GM18907 (cell line): ENCODE measurements around the gene TH.

Source experiments
- ATAC-seq: cut with Tn5 transposase; IDR thresholded peaks from one replicate; pipeline ENCODE4 v1.9.1; 2021; ENCODE audit warnings: mild to moderate bottlenecking, moderate library complexity; ENCODE audit not compliant: unreplicated experiment

TH gene

DNA sequence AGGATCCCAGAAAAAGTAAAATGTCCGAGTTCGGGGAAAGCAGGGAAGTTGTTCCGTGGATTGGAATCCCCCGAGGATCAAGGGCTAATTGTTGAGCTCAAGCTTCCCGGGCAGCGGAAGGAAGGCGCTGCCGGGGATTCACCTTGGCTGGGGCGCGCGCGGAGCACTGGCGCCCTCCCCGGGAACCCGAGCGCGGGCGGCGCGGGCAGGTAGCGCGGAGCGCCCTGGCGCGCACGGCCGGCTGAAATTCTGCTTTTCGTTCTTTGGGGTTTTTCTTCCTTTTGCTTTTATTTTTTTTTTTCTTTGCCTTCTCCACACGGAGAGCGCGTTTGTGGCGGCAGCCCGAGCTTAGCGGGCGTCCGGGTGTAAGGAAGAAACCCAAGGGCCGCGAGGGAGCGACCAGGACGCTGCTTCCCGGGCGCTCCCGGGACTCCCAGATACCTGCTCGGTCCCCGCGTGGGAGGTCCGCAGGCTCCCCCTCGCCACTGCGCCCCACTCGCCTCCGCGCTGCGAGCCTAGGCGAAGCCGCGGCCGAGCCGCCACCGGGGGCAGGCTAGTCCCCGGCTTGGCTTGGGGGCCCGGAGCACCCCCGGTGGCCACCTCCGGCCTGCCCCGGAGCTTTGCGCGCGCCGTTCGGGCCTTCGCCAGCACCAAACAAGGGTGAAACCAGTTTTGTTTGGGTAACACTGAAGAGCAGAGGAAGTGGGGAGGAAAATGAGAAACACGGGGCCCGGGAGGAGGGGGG lies 27.6 kb downstream of the TH start:
- ATAC-seq = no peak

DNA sequence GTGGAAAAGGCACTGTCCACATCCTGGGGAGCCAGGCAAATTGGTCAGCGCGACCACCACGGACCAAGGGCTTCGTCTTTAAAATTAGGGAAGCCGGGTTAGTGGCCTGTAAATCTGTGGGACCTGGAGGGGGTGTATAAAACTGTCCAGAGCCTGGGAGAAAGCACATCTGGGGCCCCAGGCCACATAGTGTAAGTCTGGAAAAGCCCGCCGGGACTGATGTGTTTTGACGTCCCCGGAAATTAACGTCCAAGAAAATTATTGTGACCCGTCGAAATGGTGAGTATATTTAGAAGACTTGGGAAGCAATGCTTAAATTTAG lies 28.2 kb downstream of the TH start:
- ATAC-seq = no peak

DNA sequence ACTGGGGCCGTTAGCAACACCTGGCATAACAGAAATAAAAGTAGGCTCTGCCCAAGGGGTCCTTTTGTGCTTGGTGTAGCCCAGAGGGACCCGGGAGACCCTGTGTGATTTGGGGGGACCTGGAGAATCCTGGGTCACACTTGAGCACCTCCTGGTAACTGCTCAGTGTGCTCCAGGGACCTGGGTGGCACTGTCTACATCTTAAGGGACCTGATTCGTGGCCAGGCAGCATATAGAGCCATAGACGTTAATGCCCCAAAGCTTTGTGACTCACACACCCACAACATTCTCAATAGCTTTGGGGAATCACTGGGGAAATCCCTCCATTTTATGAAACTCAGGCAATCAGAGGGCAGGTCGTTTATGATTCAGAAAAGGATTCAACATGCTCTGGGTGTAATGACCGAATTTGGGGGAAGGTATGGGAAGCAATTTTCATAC lies 28.8 kb downstream of the TH start:
- ATAC-seq = no peak

DNA sequence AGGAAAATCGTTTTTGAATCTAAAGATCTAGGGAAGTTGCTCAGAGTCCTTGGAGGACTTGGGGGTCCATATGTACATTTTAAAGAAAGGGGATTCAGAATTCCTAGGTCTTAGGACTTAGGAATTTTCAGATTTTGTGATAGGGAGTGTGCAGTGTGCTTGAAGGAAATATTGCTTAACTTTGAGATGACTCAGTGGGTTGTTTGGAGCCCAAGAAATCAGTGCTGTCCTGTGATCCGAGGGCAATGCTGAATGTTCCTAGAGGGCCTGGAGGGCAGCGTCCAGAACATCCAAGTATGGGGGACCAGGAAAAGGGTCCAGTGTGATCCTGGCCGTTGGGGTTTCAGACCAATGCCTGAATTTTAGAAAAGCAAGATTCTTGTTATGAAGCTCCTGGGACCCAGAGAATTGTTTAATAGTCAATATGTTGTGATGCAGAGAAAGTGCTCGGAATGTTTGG lies 29.3 kb downstream of the TH start:
- no peak for ATAC-seq

DNA sequence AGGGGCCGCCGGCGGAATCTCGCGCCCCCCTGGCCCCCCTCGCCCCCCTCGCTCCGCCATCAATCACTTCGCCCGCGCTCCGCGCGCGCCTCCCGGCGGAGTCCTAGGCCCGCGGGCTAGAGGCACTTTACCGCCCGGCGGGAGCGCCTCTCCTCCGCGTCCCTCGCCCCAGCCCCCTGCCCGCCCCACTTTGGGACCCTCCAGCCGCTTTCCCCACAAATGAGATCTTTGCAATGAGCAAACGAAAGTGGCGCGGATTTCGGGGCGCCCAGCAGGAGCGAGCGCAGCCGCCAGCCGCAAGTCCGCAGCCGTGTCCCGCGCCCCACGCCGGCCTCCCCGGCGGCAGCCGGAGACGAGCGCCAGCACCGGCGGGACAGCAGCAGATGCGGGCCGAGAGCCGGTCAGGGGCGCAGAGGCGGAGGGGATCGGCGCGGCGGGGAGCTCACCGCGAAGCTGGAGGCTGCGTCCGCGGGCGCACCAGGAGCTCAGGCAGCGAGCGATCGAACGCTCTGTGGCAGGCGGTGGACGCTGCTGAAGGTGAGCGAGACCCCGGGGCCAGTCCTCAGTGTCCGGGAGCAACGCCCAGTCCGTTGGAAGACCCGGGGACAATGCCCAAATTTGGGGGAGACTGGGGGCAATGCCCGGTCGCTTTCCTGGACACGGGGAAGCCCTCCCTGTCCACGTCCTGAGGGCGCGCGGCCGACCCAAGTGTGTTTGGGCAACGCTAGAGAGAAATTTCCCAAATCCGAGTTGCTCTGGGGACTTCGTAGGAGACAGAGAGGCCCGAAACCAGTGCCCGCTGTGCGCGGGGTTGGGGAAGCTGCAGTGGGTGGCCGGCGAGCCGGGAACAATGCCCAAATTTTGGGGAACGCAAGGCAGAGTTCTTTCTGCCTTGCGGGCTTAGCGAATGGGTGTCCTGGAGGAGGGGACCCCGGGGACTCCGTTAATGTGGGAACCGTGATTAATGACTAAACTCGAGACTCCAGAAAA lies 30.9 kb downstream of the TH start:
- no peak for ATAC-seq

DNA sequence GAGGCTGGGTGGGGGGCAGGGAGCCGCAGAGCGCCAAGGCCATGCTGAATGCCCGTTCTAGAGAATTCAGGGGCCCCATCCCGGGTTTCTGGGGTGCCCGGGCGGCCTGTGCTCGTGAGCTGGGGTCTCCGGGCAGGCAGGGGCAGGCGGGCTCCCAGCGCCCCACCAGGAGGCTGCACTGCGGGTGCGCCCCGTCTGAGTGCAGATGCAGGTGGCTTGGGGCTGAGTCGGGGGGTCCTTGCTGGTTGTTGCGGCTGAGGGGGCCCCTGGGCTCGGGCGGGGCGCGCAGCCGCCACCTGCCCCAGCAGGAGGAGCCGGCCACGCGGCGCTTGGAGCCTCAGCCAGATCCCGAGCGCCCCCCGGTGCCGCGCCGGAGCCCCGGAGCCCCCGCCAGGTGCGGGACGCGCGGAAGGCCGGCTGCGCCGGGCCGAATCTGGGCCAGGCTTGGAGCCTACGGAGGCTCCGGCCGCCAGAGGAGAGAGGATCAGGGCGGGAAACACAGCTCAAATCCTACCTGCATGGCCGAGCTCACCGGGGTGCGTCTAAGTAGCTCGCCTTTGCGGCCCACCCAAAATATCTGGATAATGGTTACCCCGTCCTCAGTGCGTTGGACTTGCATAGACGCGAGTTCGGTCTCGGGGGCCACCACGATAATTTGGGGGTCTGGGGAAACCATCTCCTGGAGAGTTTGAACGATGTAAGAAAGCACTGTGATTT lies 31.8 kb downstream of the TH start:
- no peak for ATAC-seq

DNA sequence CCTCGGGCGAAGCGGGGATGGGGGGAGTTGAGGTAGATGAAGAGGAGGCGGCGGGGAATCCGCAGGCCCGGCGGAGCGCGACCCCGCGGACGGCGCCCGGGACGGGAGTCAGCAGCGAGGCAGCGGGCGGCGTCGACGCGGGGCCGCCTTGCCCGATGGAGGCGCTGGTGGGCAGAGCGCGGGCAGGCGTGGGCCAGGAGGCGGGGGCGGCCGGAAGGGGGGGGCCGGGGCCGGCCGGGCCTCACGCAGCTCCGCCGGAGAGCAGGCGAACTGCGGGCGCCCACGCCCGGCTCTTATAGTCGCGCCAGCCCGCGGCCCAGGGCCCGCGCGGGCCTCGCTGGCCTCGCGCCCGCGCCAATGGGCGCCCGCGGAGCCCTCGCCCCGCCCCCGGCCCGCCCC lies 32.5 kb downstream of the TH start, which contains the start of gene IGF2:
TSS of gene IGF2 (minus strand) at position 267 of the 399 bp plus-strand sequence. CDS start 3,866 bp downstream, outside the sequence.
- ATAC-seq = no peak

DNA sequence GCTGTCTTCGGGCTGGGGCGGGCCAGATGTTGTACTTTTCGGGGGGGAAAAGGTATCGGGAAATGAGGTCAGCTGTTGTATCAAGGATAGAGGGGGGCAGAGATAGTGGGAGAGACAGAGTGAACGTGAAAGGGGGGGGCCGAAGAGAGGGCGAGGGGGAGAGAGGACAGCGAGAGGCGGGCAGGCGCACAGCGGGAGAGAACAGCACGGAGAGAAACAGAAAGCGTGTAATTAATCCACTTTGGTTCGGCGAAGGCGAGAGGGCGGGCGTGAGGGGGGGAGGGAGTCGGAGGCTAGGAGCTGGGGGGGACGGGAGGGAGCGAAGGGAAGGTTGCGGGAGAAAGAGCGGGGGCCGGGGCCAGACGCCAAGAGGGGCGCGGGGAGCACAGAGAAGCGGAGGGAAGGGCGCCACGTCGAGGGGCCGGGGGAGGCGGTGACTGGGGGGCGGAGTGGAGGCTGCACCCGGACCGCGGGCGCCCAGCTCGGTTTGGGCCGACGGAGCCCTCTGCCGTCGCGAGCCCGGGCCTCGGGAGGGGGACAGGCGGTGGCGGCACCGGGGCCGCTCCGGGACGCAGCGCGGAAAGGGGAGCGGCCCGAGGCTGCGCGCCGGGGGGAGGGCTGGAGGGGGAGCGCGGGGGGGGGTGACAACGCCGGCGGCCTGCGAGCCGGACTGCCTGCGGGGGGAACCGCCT lies 33.0 kb downstream of the TH start:
- ATAC-seq = no peak

DNA sequence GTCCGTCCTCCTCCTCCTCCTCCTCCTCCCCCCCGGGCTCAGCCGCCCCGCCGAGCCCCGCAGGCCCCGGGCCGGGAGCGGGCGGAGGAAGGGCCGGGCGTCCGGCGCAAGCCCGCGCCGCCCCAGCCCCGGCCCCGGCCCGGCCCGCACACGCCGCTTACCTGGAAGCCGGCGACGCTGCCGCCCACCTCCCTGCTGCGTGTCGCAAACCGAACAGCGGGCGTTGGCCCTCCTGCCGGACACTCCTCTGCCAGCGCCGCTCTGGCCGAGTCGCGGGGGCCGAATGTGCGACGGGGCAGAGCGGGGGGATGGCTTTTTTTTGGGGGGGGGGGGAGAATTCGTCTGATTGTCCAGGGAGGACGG lies 33.6 kb downstream of the TH start:
- no peak for ATAC-seq

DNA sequence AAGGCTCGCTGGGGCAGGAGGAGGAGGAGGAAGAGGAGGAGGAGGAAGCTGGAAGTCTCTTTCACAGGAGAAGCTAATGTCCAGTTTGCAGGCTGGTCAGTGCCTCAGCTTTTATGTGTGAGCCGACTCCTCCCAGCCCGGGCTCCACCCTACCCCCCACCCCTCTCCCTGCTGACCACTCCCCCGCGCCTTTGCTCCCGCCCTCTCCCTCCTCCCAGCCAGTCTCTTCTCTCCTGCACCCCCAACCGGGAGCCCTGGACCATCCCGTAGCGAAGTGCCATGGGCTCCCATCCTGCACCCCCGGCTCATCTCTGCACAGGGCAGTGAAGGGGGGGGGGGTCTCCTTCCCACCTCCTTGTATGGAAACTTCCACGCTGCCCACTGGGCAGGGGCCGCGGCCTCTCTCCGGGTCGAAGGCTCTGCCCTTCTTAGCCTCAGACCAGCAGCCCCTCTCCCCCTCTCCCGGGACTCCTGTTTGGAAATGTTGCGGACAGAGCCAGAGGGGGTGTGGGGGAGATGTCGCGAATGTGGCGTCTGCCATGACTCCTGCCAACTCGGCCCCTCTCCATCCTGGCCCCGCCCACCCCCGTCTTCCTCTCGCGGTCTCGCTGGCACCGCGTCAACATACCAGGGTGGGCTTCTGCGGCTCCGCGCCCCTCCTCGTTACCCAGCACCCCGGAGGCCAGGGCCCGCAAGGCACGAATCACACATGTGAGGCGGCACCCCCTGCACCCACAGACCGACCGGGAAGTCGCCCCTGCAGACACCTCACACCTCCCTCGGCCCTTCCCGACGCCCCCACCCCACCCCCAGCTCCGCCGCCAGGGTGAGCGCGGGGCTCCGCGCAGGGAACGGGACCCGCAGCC lies 34.2 kb downstream of the TH start:
- no peak for ATAC-seq

DNA sequence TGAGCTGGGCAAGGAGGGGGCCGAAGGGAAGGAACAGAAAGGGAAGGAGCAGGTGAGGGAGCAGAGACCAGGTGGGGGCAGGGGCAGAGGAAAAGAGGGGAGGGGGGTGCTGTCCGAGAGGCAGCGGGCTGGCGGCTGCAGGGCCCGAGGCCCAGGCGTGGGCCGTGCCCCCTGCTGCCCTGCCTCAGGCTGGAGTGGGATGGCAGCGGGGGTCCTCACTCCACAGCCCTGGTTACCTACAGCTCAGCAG lies 34.7 kb downstream of the TH start:
- no peak for ATAC-seq

DNA sequence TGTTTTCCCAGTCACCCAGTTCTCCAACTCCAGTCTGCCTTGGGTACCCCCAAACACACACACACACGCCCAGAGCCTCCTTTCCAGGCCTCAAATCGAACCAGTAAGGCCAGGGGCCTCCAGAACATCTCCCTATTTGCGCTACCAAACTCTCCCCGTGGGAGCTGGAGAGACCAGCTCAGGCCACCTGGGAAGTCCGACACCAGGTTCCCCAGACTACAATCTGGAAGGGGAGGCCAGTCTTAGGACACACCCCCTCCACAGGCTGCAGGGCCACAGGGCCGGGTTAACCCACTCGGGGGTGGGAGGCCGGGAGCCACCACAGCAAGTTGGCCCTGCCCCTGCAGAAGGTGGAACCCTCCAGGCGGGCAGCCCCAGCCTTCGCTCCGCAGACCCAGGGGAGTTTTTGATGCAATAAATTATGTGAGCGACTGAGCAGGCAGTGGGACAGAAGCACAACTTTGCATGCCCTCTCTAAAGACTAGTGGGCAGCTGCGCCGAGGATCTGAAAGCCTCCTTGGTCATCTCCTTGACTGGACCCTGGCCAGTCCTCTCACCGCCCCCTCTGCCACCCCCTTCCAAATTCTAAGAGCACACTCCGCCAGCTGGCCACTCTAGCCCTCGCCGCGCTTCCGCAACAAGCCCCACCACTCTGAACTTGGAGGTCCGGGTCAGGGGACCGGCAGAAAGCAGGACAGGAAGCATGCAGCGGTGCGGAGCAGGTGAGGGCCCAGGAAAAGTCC lies 35.2 kb downstream of the TH start:
- ATAC-seq = no peak

DNA sequence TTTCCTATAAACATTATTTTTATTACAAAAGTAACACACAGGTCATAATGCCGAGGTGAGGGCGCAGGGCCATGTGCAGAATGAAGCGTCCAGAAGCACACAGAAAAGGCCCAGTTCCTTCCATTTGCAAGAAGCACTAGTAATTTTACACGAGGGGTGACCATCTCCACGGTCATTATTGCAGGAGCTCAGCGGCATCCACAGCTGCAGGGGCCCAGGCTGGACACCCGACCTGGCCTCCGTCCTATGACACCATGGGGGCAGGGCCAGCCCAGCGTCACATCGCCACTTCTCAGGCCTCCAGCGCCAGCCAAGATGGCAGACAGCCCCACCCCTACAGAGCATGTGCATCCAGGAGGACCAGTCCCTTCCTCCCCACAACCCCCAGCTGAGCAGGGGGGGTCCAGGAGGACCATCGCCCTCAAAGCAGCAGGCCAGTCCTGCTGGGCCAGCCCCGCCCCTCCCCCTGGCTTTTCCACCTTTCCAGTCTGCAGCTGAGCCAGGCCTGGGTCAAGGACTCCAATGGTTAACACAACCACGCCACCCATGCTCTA lies 35.9 kb downstream of the TH start:
- ATAC-seq = no peak

DNA sequence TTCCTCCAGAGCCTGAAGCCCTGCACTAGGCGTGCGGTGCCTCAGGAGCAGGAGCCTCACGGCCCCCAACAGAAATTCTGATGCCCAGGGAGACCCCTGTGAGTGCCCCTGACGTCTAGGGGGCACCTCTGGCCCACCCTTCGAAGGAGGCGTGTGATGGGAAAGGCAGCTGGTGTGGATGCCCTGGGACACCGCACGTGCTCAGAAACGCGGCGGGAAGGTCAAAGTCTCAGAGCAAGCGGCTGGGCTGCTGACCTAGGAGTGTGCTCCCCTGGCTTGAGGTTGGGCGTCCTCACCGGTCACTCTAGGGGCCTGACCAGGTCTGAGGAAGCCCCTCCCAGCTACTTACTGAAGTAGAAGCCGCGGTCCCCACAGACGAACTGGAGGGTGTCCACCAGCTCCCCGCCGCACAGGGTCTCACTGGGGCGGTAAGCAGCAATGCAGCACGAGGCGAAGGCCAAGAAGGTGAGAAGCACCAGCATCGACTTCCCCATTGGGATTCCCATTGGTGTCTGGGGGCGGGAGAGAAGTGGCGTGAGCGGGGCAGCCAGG lies 36.5 kb downstream of the TH start:
- no peak for ATAC-seq

DNA sequence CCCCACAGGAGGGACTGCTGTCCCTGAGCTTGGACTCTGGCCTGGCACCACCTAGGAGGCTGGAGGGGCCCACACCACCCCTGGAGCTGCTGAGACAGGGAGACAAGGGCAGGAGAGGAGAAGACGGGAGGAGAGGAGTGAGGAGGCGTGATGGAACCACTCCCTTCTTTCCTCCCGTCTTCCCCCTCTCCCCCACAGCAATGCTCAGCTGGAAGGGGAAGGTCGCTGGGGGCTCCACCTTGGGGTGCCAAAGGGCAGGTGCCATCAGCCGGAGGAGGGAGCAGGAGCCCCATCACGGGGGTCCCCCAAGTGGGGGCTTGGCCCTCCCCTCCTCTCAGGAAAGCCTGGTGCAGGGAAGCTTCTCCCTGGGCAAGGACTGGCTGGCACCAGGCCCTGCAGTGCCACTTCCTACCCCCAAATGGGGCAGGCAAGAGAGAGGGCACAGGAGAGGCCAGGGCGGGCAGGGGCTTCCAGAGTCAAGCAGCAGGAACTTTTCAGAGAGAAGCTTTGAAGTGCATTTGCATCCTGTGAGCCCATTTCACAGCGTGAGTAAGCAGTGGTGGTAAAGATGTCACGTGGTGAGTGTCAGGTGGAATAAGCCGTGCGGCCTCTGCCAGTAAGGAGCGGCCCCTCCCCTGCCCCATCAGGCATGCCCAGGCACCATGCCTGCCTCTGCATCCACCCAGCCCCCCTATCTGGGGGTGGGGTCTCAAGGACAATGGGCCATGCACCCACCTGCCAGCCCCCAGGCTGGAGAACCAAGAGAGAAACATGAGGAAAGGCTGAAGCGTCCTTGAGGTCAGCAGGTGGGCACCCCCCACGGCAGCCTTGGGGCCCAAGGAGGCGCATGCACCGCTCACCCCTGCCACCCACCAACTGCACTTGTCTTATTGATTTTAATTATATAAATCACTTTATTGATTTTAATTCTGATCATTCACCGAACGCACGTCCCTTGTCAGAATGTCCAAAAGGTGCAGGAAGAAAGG lies 37.3 kb downstream of the TH start:
- no peak for ATAC-seq

DNA sequence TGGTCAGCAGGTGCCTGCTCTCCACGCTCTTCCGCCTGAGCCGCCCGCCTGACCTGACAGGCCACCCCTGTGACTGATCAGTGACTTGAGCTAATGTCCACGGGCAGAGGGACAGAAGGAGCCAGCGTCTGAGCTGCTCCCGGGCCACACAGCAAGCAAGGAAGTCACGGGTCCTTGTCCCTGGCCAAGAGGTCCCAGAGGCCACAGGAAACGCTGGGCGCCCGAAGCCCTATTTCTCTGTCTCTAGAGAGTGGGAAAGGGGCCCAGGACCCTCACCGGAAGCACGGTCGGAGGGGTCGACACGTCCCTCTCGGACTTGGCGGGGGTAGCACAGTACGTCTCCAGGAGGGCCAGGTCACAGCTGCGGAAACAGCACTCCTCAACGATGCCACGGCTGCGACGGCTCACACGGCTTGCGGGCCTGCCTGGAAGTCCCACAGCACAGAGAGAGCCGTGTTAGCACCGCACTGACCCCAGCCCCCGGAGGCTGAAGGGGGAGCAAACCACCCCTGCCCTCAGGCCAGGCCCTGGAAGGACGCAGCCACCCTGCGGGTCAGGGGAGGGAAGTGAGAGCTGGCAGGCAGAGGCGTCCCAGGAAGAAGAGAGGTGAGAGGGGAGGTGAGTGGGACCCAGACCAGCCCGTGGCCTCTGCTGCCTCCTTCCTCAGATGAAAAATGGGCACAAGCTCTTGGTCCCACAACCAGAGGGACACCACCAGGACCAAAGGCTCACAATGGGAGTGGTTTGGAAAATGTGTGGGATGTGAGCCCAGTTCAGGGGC lies 38.2 kb downstream of the TH start:
- ATAC-seq = no peak

DNA sequence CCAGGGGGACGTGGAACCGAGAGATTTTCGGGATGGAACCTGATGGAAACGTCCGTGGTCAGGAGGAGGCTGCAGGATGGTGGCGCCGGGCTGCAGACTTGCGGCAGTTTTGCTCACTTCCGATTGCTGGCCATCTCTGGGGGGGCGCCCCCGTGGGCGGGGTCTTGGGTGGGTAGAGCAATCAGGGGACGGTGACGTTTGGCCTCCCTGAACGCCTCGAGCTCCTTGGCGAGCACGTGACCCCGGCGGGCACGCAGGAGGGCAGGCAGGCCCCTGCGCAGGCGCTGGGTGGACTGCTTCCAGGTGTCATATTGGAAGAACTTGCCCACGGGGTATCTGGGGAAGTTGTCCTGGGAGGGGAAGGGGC lies 38.8 kb downstream of the TH start:
- ATAC-seq = no peak
